Epithelial cell of proximal tubule (primary cell): Measurements from ENCODE around the gene EEIG1. TPM values are rescaled to one million over a fixed set of nuclear protein-coding genes. Genes with fewer than 3 reads are reported as not detected.

Experiments used
- DNase-seq: peaks from one replicate; pipeline ENCODE4 v3.0.0-alpha.2; 2011; ENCODE audit warnings: low read depth
- H3K4me3 ChIP-seq: 2 replicates; pipeline ENCODE4 v1.5.1; 2011; ENCODE audit warnings: low read depth, mild to moderate bottlenecking, low read length
- CTCF ChIP-seq: conservative IDR thresholded peaks from 2 replicates; pipeline ENCODE4 v1.5.1; 2012; ENCODE audit warnings: low read depth, mild to moderate bottlenecking, low read length
- total RNA-seq: library from RNA; depleted of rRNA; stranded (reverse); fragments of >200 nt; gene quantifications from 2 replicates; pipeline ENCODE4 v1.2.3, GENCODE V29; 2015

The EEIG1 gene
- total RNA-seq, 1 donor from 2014 or later, result 5.0 TPM

DNA sequence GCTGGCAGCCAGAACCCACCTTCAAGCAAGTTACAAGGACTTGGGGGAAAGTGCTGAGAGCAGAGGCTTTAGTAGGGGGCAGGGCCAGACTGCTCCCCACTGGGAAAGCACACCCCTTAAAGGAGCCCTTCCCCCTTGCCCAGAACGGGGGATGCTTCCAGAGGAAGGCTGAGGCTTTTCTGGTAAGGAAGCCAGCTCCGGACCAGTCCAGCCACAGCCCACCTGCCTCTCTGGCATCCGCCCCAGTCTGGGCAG, 38.9 kb downstream of the EEIG1 start:
- H3K4me3 ChIP-seq, result no peak overlapping the region
- DNase-seq, result no peak
- TF ChIP-seq CTCF, result no peak

- H3K4me3 ChIP-seq, result no peak overlapping the region
- DNase-seq, result no peak
- TF ChIP-seq CTCF, result no peak
These were observed 39.5 kb downstream of the EEIG1 start for GRCh38 chr9:127941062-127941960.

DNA sequence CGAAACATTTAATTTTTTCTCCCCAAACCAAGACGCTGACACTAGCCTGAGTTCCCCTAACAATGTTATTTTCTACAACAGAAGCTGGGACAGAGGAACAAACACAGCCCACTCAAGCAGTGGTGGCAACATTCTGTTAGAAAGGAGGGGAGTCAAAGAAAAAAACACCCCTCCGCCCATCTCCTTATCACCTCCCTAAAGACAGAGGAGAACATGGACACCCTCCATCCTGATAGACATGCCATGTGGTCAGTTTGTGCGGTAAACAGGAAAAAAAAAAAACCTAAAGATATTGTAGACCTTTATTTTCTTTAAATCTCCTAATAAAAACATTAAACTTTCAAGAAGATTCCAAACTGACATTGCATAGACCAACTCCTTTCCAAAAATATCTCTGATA, 40.2 kb downstream of the EEIG1 start:
- DNase-seq, result no peak
- H3K4me3 ChIP-seq, result no peak overlapping the region
- no peak for TF ChIP-seq CTCF

DNA sequence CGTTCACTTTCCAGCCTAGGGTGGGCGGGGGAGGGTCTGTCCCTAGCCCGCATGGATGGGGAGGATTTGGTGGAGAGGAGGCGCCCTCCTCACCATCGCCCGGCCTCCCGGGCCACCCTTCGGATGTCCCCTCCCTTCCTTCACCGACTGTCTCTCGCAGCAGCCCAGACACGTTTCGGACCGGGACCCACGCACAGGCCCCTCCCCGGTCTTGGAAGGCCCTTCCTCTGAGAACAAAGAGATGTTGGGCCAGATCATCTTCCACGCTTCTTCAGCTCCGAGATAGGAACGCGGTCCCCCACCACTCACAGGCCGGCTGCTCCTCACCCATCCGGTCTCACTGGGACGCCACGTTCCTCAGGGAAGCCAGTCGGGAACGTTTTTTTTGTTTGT, 42.5 kb downstream of the EEIG1 start:
- TF ChIP-seq CTCF, result no peak
- no peak for DNase-seq
- H3K4me3 ChIP-seq, result peak overlapping the region; percentile 96

GRCh38 chr9:127937388-127938297, 43.1 kb downstream of the EEIG1 start, which contains the start of gene DPM2:
TSS of gene DPM2 (minus strand) at chr9:127937854. CDS start at chr9:127937820, 34 bp downstream.
- peak within 1 kb of the TSS; percentile 96 for H3K4me3 ChIP-seq
- no peak for DNase-seq
- no peak for TF ChIP-seq CTCF

DNA sequence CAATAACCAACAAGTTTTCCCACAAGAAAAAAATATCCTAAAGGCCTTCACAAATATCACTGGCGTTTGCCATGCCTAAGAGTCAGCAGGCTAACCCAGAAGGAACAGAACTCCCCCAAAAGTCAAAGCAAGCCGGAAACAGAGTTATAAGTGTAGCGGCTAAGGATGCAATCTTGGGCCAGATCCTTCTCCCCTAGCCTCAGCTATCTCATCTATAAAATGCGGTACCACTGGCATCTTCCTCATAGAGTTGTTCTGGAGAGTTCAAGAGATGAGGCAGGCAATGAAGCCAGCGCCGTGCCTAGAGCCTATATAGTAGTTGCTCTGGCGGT, 43.8 kb downstream of the EEIG1 start:
- peak overlapping the region; percentile 96 for H3K4me3 ChIP-seq
- TF ChIP-seq CTCF, result no peak
- DNase-seq, result no peak
